HEK293 (cell line): ENCODE results near the gene MTCL3.

Source experiments
- ZNF350 ChIP-seq: fragments of 450-650 bp; formaldehyde crosslinking; IDR thresholded peaks from 2 replicates; pipeline ENCODE4 v1.5.0; 2017; ENCODE audit warnings: missing biosample characterization, mild to moderate bottlenecking, missing genetic modification characterization
- ZNF561 ChIP-seq: fragments of 450-650 bp; IDR thresholded peaks from 2 replicates; pipeline ENCODE4 v1.5.1; 2018; ENCODE audit warnings: missing biosample characterization, missing genetic modification characterization, borderline replicate concordance
- ZNF791 ChIP-seq: fragments of 450-650 bp; formaldehyde crosslinking; IDR thresholded peaks from 2 replicates; pipeline ENCODE4 v1.5.1; 2016; ENCODE audit warnings: missing biosample characterization, missing genetic modification characterization
- TF ChIP-seq, protein P1 (sequence below): fragments of 450-650 bp; formaldehyde crosslinking; IDR thresholded peaks from 2 replicates; pipeline ENCODE4 v1.5.1; 2016; ENCODE audit warnings: missing biosample characterization, missing genetic modification characterization
- TF ChIP-seq, protein P2 (sequence below): fragments of 450-650 bp; formaldehyde crosslinking; IDR thresholded peaks from 2 replicates; pipeline ENCODE4 v1.5.1; 2016; ENCODE audit warnings: missing biosample characterization, missing genetic modification characterization, low read depth
- TF ChIP-seq, protein P3 (sequence below): fragments of 450-650 bp; formaldehyde crosslinking; IDR thresholded peaks from 2 replicates; pipeline ENCODE4 v1.5.1; 2016; ENCODE audit warnings: missing biosample characterization, missing genetic modification characterization
- TF ChIP-seq, protein P4 (sequence below): fragments of 450-650 bp; formaldehyde crosslinking; IDR thresholded peaks from 2 replicates; pipeline ENCODE4 v1.5.1; 2016; ENCODE audit warnings: missing biosample characterization, missing genetic modification characterization

DNA sequence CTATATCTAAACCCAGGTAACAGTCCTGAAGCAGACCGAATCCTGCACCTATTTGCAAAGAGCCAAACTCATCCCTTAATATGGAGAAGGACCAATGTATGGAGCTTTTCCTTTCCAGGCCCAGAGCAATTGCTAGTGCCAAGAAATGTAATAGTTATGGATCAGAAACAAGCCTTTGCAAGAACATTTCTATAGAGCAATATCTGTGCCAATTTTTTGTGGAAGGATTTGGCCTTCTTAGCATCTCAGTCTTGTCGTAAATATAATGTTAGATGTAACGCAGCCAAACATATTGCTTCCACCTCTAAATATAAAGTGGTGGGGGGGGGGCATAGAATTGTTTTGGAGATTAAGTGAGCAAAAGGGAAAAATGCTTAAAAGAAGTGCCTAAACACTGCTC lies 62.7 kb downstream of the MTCL3 start:
- TF ChIP-seq, protein P1, sequence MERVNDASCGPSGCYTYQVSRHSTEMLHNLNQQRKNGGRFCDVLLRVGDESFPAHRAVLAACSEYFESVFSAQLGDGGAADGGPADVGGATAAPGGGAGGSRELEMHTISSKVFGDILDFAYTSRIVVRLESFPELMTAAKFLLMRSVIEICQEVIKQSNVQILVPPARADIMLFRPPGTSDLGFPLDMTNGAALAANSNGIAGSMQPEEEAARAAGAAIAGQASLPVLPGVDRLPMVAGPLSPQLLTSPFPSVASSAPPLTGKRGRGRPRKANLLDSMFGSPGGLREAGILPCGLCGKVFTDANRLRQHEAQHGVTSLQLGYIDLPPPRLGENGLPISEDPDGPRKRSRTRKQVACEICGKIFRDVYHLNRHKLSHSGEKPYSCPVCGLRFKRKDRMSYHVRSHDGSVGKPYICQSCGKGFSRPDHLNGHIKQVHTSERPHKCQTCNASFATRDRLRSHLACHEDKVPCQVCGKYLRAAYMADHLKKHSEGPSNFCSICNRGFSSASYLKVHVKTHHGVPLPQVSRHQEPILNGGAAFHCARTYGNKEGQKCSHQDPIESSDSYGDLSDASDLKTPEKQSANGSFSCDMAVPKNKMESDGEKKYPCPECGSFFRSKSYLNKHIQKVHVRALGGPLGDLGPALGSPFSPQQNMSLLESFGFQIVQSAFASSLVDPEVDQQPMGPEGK (tag by site-specific recombination) = no peak
- TF ChIP-seq, protein P2, sequence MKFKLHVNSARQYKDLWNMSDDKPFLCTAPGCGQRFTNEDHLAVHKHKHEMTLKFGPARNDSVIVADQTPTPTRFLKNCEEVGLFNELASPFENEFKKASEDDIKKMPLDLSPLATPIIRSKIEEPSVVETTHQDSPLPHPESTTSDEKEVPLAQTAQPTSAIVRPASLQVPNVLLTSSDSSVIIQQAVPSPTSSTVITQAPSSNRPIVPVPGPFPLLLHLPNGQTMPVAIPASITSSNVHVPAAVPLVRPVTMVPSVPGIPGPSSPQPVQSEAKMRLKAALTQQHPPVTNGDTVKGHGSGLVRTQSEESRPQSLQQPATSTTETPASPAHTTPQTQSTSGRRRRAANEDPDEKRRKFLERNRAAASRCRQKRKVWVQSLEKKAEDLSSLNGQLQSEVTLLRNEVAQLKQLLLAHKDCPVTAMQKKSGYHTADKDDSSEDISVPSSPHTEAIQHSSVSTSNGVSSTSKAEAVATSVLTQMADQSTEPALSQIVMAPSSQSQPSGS = no peak
- TF ChIP-seq ZNF561 (tag by site-specific recombination) (no peak), ZNF350 (tag by site-specific recombination) (no peak), ZNF791 (tag by site-specific recombination) (no peak)
- TF ChIP-seq, protein P3, sequence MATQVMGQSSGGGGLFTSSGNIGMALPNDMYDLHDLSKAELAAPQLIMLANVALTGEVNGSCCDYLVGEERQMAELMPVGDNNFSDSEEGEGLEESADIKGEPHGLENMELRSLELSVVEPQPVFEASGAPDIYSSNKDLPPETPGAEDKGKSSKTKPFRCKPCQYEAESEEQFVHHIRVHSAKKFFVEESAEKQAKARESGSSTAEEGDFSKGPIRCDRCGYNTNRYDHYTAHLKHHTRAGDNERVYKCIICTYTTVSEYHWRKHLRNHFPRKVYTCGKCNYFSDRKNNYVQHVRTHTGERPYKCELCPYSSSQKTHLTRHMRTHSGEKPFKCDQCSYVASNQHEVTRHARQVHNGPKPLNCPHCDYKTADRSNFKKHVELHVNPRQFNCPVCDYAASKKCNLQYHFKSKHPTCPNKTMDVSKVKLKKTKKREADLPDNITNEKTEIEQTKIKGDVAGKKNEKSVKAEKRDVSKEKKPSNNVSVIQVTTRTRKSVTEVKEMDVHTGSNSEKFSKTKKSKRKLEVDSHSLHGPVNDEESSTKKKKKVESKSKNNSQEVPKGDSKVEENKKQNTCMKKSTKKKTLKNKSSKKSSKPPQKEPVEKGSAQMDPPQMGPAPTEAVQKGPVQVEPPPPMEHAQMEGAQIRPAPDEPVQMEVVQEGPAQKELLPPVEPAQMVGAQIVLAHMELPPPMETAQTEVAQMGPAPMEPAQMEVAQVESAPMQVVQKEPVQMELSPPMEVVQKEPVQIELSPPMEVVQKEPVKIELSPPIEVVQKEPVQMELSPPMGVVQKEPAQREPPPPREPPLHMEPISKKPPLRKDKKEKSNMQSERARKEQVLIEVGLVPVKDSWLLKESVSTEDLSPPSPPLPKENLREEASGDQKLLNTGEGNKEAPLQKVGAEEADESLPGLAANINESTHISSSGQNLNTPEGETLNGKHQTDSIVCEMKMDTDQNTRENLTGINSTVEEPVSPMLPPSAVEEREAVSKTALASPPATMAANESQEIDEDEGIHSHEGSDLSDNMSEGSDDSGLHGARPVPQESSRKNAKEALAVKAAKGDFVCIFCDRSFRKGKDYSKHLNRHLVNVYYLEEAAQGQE (tag by site-specific recombination) = no peak
- TF ChIP-seq, protein P4, sequence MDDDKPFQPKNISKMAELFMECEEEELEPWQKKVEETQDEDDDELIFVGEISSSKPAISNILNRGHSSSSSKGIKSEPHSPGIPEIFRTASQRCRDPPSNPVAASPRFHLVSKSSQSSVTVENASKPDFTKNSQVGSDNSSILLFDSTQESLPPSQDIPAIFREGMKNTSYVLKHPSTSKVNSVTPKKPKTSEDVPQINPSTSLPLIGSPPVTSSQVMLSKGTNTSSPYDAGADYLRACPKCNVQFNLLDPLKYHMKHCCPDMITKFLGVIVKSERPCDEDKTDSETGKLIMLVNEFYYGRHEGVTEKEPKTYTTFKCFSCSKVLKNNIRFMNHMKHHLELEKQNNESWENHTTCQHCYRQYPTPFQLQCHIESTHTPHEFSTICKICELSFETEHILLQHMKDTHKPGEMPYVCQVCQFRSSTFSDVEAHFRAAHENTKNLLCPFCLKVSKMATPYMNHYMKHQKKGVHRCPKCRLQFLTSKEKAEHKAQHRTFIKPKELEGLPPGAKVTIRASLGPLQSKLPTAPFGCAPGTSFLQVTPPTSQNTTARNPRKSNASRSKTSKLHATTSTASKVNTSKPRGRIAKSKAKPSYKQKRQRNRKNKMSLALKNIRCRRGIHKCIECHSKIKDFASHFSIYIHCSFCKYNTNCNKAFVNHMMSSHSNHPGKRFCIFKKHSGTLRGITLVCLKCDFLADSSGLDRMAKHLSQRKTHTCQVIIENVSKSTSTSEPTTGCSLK (tag by site-specific recombination) = no peak
